Osteoblast (primary cell): ENCODE measurements around the gene SPTAN1. TPM values are rescaled to one million over a fixed set of nuclear protein-coding genes. Genes with fewer than 3 reads are reported as not detected.

ENCODE experiments used
- DNase-seq: peaks from one replicate; pipeline ENCODE4 v3.0.0; 2011; ENCODE audit warnings: low spot score, mixed read lengths; ENCODE audit not compliant: insufficient read length; ENCODE audit errors: missing footprints
- H2AFZ ChIP-seq: 2 replicates; pipeline ENCODE4 v1.6.0; 2011; ENCODE audit warnings: mild to moderate bottlenecking, low read length
- H3K27ac ChIP-seq: 2 replicates; pipeline ENCODE4 v1.5.1; 2011; ENCODE audit warnings: mild to moderate bottlenecking, low read depth, low read length, moderate library complexity
- H3K27me3 ChIP-seq: 2 replicates; pipeline ENCODE4 v1.6.0; 2012; ENCODE audit warnings: mild to moderate bottlenecking, control low read depth, inconsistent platforms, low read length, moderate library complexity; ENCODE audit not compliant: insufficient read depth
- H3K36me3 ChIP-seq: 2 replicates; pipeline ENCODE4 v1.5.1; 2011; ENCODE audit warnings: mild to moderate bottlenecking, low read length, control low read depth, moderate library complexity; ENCODE audit not compliant: insufficient read depth
- H3K4me1 ChIP-seq: 2 replicates; pipeline ENCODE4 v1.5.1; 2011; ENCODE audit warnings: mild to moderate bottlenecking, low read length, control low read depth, moderate library complexity; ENCODE audit not compliant: insufficient read depth
- H3K4me2 ChIP-seq: 2 replicates; pipeline ENCODE4 v1.6.0; 2011; ENCODE audit warnings: mild to moderate bottlenecking, low read length; ENCODE audit not compliant: insufficient read depth
- H3K4me3 ChIP-seq: fragments of 200-600 bp; sonication (generic); 3 replicates; pipeline ENCODE4 v1.5.1; 2012; ENCODE audit warnings: mild to moderate bottlenecking, low read length, inconsistent platforms; ENCODE audit not compliant: insufficient read depth
- H3K79me2 ChIP-seq: 2 replicates; pipeline ENCODE4 v1.6.0; 2012; ENCODE audit warnings: mild to moderate bottlenecking, low read length, control low read depth, inconsistent platforms; ENCODE audit not compliant: insufficient read depth
- H3K9me3 ChIP-seq: 2 replicates; pipeline ENCODE4 v1.5.1; 2011; ENCODE audit warnings: low read depth, low read length, control low read depth
- H4K20me1 ChIP-seq: 2 replicates; pipeline ENCODE4 v1.6.0; 2012; ENCODE audit warnings: mild to moderate bottlenecking, low read length, control low read depth; ENCODE audit not compliant: insufficient read depth
- CTCF ChIP-seq: IDR thresholded peaks from 2 replicates; pipeline ENCODE4 v1.5.1; 2011; ENCODE audit warnings: mild to moderate bottlenecking, low read depth, low read length, moderate library complexity; ENCODE audit errors: extremely low read depth
- total RNA-seq: library from RNA; depleted of rRNA; stranded (reverse); fragments of >200 nt; gene quantifications from 2 replicates; pipeline ENCODE4 v1.2.3, GENCODE V29; 2012

The SPTAN1 gene
- total RNA-seq, 1 donor, result 354 TPM

DNA sequence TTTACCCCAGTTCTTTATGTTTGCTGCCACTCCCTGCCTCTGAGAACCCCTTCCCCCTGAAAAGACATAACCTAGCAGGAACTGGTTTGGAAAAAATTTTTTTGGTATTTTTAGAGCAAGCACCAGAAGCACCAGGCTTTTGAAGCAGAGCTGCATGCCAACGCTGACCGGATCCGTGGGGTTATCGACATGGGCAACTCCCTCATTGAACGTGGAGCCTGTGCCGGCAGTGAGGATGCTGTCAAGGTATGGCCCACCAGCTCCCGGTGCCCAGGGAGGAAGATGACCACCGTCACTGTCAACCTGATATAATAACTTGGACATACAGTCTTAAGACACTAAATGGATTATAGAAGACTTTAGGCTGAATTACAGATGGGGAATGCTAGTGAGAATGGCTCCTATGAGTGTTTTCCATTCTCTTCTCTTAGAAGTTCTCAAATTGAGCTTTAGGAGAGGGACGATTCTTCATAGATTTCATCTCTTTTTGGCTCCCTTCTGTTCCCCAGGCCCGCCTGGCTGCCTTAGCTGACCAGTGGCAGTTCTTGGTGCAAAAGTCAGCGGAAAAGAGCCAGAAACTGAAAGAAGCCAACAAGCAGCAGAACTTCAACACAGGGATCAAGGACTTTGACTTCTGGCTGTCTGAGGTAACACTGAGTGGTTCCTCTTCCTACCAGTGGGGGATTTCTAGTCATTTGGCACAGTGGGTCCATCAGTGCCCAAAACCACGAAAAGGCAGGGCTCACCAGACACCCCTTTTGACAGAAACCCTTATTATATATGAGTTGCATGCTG, 59.4 kb downstream of the SPTAN1 start:
- Histone ChIP-seq H2AFZ (no peak overlapping the region), H3K27me3 (no peaks in the 10 kb centered on the region), H3K4me2 (no peak overlapping the region), H4K20me1 (peaks cover 12% of the 10 kb centered on the region), H3K4me1 (peaks cover 3% of the 10 kb centered on the region), H3K36me3 (peaks cover 95% of the 10 kb centered on the region), H3K9me3 (no peaks in the 10 kb centered on the region), H3K4me3 (no peak overlapping the region), H3K27ac (no peak overlapping the region), H3K79me2 (no peaks in the 10 kb centered on the region)
- TF ChIP-seq CTCF, result no peak
- peak; percentile 22 for DNase-seq

DNA sequence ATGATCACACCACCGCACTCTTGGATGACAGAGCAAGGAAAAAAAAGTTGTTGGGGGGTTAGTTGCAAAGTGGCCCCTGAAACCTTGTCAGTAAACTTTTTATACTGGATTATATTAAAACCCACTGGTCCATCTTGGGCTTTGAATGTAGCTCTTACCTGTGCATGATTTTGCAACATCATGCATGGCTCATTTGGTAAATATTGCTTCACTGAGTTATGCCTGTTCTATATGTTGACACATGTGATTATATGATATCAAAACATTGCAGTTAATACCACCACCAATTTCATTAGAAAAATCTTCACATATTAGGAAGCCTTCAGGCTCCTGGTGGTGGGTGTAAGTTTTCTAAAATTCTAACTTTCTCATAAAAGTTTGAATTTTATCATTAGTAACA, 62.3 kb downstream of the SPTAN1 start:
- Histone ChIP-seq H3K4me1 (no peaks in the 10 kb centered on the region), H3K36me3 (peaks cover 93% of the 10 kb centered on the region), H2AFZ (no peak overlapping the region), H3K9me3 (no peaks in the 10 kb centered on the region), H3K79me2 (no peaks in the 10 kb centered on the region), H3K4me3 (no peak overlapping the region), H3K4me2 (no peak overlapping the region), H3K27me3 (no peaks in the 10 kb centered on the region), H3K27ac (no peak overlapping the region), H4K20me1 (peaks cover 8% of the 10 kb centered on the region)
- DNase-seq, result peak; percentile 3
- no peak for TF ChIP-seq CTCF

DNA sequence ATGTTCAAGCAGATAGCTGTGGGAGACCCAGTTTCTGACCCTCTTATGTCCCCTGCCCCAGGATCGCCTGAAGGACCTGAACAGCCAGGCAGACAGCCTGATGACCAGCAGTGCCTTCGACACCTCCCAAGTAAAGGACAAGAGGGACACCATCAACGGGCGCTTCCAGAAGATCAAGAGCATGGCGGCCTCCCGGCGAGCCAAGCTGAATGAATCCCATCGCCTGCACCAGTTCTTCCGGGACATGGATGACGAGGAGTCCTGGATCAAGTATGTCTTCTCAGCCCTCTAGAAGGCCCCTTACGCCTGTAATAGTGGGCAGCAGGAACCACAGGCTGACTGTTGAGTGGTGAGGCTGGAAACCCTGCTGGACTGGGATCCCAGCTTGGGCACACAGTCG, 63.2 kb downstream of the SPTAN1 start:
- Histone ChIP-seq H4K20me1 (peaks cover 10% of the 10 kb centered on the region), H3K36me3 (peaks cover 92% of the 10 kb centered on the region), H3K4me3 (no peak overlapping the region), H3K4me1 (no peaks in the 10 kb centered on the region), H3K4me2 (no peak overlapping the region), H3K27me3 (no peaks in the 10 kb centered on the region), H3K27ac (no peak overlapping the region), H3K9me3 (no peaks in the 10 kb centered on the region), H3K79me2 (no peaks in the 10 kb centered on the region), H2AFZ (no peak overlapping the region)
- TF ChIP-seq CTCF, result no peak
- no peak for DNase-seq

GRCh38 chr9:128617943-128618342, 65.6 kb downstream of the SPTAN1 start:
- peak; percentile 26 for DNase-seq
- Histone ChIP-seq H3K4me2 (no peak overlapping the region), H3K4me1 (no peaks in the 10 kb centered on the region), H2AFZ (no peak overlapping the region), H3K27ac (no peak overlapping the region), H3K9me3 (no peaks in the 10 kb centered on the region), H3K27me3 (no peaks in the 10 kb centered on the region), H3K4me3 (no peak overlapping the region), H3K36me3 (peaks cover 85% of the 10 kb centered on the region), H3K79me2 (no peaks in the 10 kb centered on the region), H4K20me1 (peaks cover 10% of the 10 kb centered on the region)
- TF ChIP-seq CTCF, result no peak
